T1000 (cell line): Measurements from ENCODE around the gene NUAK1.

Source experiments
- DNase-seq: peaks from one replicate; lab custom pipeline; 2025; ENCODE audit warnings: mixed read lengths; lab: John Stamatoyannopoulos, UW

NUAK1 gene

GRCh38 chr12:106109168-106109910 lies 29.4 kb downstream of the NUAK1 start:
- DNase-seq, result no peak

- DNase-seq, result no peak
These were observed 30.4 kb downstream of the NUAK1 start for GRCh38 chr12:106108185-106108835.

- DNase-seq, result no peak
These were observed 31.2 kb downstream of the NUAK1 start for GRCh38 chr12:106107566-106107965.

- peak; percentile 10 for DNase-seq
These were observed 31.9 kb downstream of the NUAK1 start for GRCh38 chr12:106106892-106107291.

- no peak for DNase-seq
These were observed 32.6 kb downstream of the NUAK1 start for GRCh38 chr12:106106061-106106566.

GRCh38 chr12:106101803-106102202 lies 37.0 kb downstream of the NUAK1 start:
- no peak for DNase-seq

GRCh38 chr12:106098691-106099200 lies 40.0 kb downstream of the NUAK1 start:
- DNase-seq, result no peak

GRCh38 chr12:106097011-106097410 lies 41.7 kb downstream of the NUAK1 start:
- no peak for DNase-seq

GRCh38 chr12:106096376-106096775 lies 42.4 kb downstream of the NUAK1 start:
- DNase-seq, result no peak

GRCh38 chr12:106094304-106094703 lies 44.5 kb downstream of the NUAK1 start:
- no peak for DNase-seq

GRCh38 chr12:106093246-106093645 lies 45.5 kb downstream of the NUAK1 start:
- no peak for DNase-seq

GRCh38 chr12:106091446-106091820 lies 47.3 kb downstream of the NUAK1 start:
- DNase-seq, result no peak

- peak; percentile 22 for DNase-seq
These were observed 47.9 kb downstream of the NUAK1 start for GRCh38 chr12:106090591-106091445.

GRCh38 chr12:106089935-106090334 lies 48.8 kb downstream of the NUAK1 start:
- DNase-seq, result no peak

- no peak for DNase-seq
These were observed 49.8 kb downstream of the NUAK1 start for GRCh38 chr12:106088811-106089485.

GRCh38 chr12:106088246-106088808 lies 50.4 kb downstream of the NUAK1 start:
- no peak for DNase-seq

GRCh38 chr12:106086696-106087095 lies 52.1 kb downstream of the NUAK1 start:
- no peak for DNase-seq

- DNase-seq, result no peak
These were observed 53.5 kb downstream of the NUAK1 start for GRCh38 chr12:106085213-106085612.

- DNase-seq, result no peak
These were observed 54.0 kb downstream of the NUAK1 start for GRCh38 chr12:106084759-106085158.

- DNase-seq, result peak; percentile 73
These were observed 54.6 kb downstream of the NUAK1 start for GRCh38 chr12:106084014-106084671.
